ENCODE data around the gene NCAPD3.

The NCAPD3 gene

GRCh38 chr11:134252346-134253187 lies 28.8 kb upstream of the NCAPD3 start:
- DNase-seq (ENCODE audit: low read depth in 3 of 3, low spot score in 1 of 3) = no peak

GRCh38 chr11:134250675-134251074 lies 26.9 kb upstream of the NCAPD3 start:
- no peak for DNase-seq (ENCODE audit: low read depth in 3 of 3, low spot score in 1 of 3)

GRCh38 chr11:134250246-134250645 lies 26.5 kb upstream of the NCAPD3 start:
- DNase-seq (ENCODE audit: low read depth in 3 of 3, low spot score in 1 of 3) = no peak

- no peak for DNase-seq (ENCODE audit: low read depth in 3 of 3, low spot score in 1 of 3)
Observed at GRCh38 chr11:134248910-134249480, 25.2 kb upstream of the NCAPD3 start.

- DNase-seq (ENCODE audit: low read depth in 3 of 3, low spot score in 1 of 3) = no peak
Observed at GRCh38 chr11:134246678-134247077, 22.9 kb upstream of the NCAPD3 start.

GRCh38 chr11:134246100-134246499 lies 22.3 kb upstream of the NCAPD3 start:
- DNase-seq (ENCODE audit: low read depth in 3 of 3, low spot score in 1 of 3) = no peak

- no peak for DNase-seq (ENCODE audit: low read depth in 3 of 3, low spot score in 1 of 3)
Observed at GRCh38 chr11:134245434-134245833, 21.7 kb upstream of the NCAPD3 start.

- DNase-seq (ENCODE audit: low read depth in 3 of 3, low spot score in 1 of 3) = no peak
Observed at GRCh38 chr11:134244593-134244992, 20.8 kb upstream of the NCAPD3 start.

- no peak for DNase-seq (ENCODE audit: low read depth in 3 of 3, low spot score in 1 of 3)
Observed at GRCh38 chr11:134243913-134244312, 20.1 kb upstream of the NCAPD3 start.

GRCh38 chr11:134242376-134242775 lies 18.6 kb upstream of the NCAPD3 start:
- DNase-seq (ENCODE audit: low read depth in 3 of 3, low spot score in 1 of 3) = no peak

GRCh38 chr11:134240592-134240991 lies 16.8 kb upstream of the NCAPD3 start:
- DNase-seq (ENCODE audit: low read depth in 3 of 3, low spot score in 1 of 3) = no peak

- no peak for DNase-seq (ENCODE audit: low read depth in 3 of 3, low spot score in 1 of 3)
Observed at GRCh38 chr11:134238956-134239355, 15.2 kb upstream of the NCAPD3 start.

GRCh38 chr11:134237557-134237922 lies 13.8 kb upstream of the NCAPD3 start:
- DNase-seq (ENCODE audit: low read depth in 3 of 3, low spot score in 1 of 3) = no peak

GRCh38 chr11:134236834-134237556 lies 13.2 kb upstream of the NCAPD3 start:
- no peak for DNase-seq (ENCODE audit: low read depth in 3 of 3, low spot score in 1 of 3)

- no peak for DNase-seq (ENCODE audit: low read depth in 3 of 3, low spot score in 1 of 3)
Observed at GRCh38 chr11:134235399-134235798, 11.6 kb upstream of the NCAPD3 start.

GRCh38 chr11:134233729-134234179 lies 10.0 kb upstream of the NCAPD3 start:
- DNase-seq (ENCODE audit: low read depth in 3 of 3, low spot score in 1 of 3) = no peak

- no peak for DNase-seq (ENCODE audit: low read depth in 3 of 3, low spot score in 1 of 3)
Observed at GRCh38 chr11:134231958-134232659, 8.3 kb upstream of the NCAPD3 start.

- DNase-seq (ENCODE audit: low read depth in 3 of 3, low spot score in 1 of 3) = no peak
Observed at GRCh38 chr11:134230339-134230738, 6.6 kb upstream of the NCAPD3 start.

GRCh38 chr11:134229126-134229790 lies 5.5 kb upstream of the NCAPD3 start:
- no peak for DNase-seq (ENCODE audit: low read depth in 3 of 3, low spot score in 1 of 3)

- no peak for DNase-seq (ENCODE audit: low read depth in 3 of 3, low spot score in 1 of 3)
Observed at GRCh38 chr11:134228625-134229024, 4.9 kb upstream of the NCAPD3 start.

- no peak for DNase-seq (ENCODE audit: low read depth in 3 of 3, low spot score in 1 of 3)
Observed at GRCh38 chr11:134226806-134227325, 3.1 kb upstream of the NCAPD3 start.

Data from stimulated activated CD4-positive, alpha-beta T cell treated with anti-CD3 and anti-CD28 coated beads, TNF-alpha, amount 100 ng/mL, for 1 hour (primary cell).